Hepatocyte (in vitro differentiated cells): ENCODE results near the gene GABRB2. TPM values are rescaled to one million over a fixed set of nuclear protein-coding genes. Genes with fewer than 3 reads are reported as not detected.

Experiments
- DNase-seq: peaks from one replicate; pipeline ENCODE4 v3.0.0-alpha.2; 2016; ENCODE audit warnings: low spot score
- H2AFZ ChIP-seq: fragments of 200-600 bp; sonication (generic); 2 replicates; pipeline ENCODE4 v1.6.0; 2016; ENCODE audit warnings: antibody characterized with exemption, mild to moderate bottlenecking
- H3K27ac ChIP-seq: fragments of 200-600 bp; sonication (generic); 2 replicates; pipeline ENCODE4 v1.5.1; 2016; ENCODE audit warnings: mild to moderate bottlenecking
- H3K27me3 ChIP-seq: fragments of 200-600 bp; sonication (generic); 2 replicates; pipeline ENCODE4 v1.6.1; 2016
- H3K36me3 ChIP-seq: fragments of 200-600 bp; sonication (generic); replicated peaks from 2 replicates; pipeline ENCODE4 v1.5.1; 2016; ENCODE audit warnings: low read depth; ENCODE audit not compliant: insufficient read depth
- H3K4me1 ChIP-seq: fragments of 200-600 bp; sonication (generic); 2 replicates; pipeline ENCODE4 v1.5.1; 2016; ENCODE audit warnings: mild to moderate bottlenecking, moderate library complexity; ENCODE audit not compliant: insufficient read depth
- H3K4me2 ChIP-seq: fragments of 200-600 bp; sonication (generic); 2 replicates; pipeline ENCODE4 v1.6.0; 2016
- H3K4me3 ChIP-seq: fragments of 200-600 bp; sonication (generic); 2 replicates; pipeline ENCODE4 v1.5.1; 2016; ENCODE audit warnings: mild to moderate bottlenecking
- H3K79me2 ChIP-seq: fragments of 200-600 bp; sonication (generic); 2 replicates; pipeline ENCODE4 v1.6.0; 2017; ENCODE audit warnings: mild to moderate bottlenecking
- H3K9me2 ChIP-seq: fragments of 200-600 bp; sonication (generic); replicated peaks from 2 replicates; pipeline ENCODE4 v1.6.0; 2017; ENCODE audit warnings: mild to moderate bottlenecking; ENCODE audit not compliant: insufficient read depth
- H3K9me3 ChIP-seq: fragments of 200-600 bp; sonication (generic); 2 replicates; pipeline ENCODE4 v1.5.1; 2016; ENCODE audit warnings: low read depth, mild to moderate bottlenecking
- H4K20me1 ChIP-seq: fragments of 200-600 bp; sonication (generic); 2 replicates; pipeline ENCODE4 v1.6.0; 2016; ENCODE audit warnings: mild to moderate bottlenecking; ENCODE audit not compliant: insufficient read depth, poor library complexity, severe bottlenecking
- EZH2 ChIP-seq: fragments of 200-600 bp; sonication (generic); IDR thresholded peaks from 2 replicates; pipeline ENCODE4 v1.6.1; 2016; ENCODE audit warnings: antibody characterized with exemption, mild to moderate bottlenecking, borderline replicate concordance
- EZH2phosphoT487 ChIP-seq: fragments of 200-600 bp; sonication (generic); IDR thresholded peaks from one replicate; pipeline ENCODE4 v1.6.1; 2018; ENCODE audit warnings: antibody characterized with exemption, mild to moderate bottlenecking, low read depth, moderate library complexity; ENCODE audit not compliant: unreplicated experiment, severe bottlenecking
- WGBS: methylation state at CpG from one replicate; pipeline ENCODE4 v1.1.6; 2016; ENCODE audit warnings: low lambda C conversion rate; ENCODE audit errors: missing lambda C conversion rate; 5-methylcytosine and 5-hydroxymethylcytosine counted together
- polyA plus RNA-seq: library from polyadenylated mRNA; unstranded; fragments of >200 nt; fragmentation: Nextera tagmentation; extraction: Ambion mirVana; gene quantifications from 2 replicates; pipeline ENCODE4 v1.2.1, GENCODE V29; 2016
- total RNA-seq: library from RNA; depleted of rRNA; stranded (reverse); fragments of >200 nt; gene quantifications from 2 replicates; pipeline ENCODE4 v1.2.3, GENCODE V29; 2014
- TF ChIP-seq, protein P1 (sequence below): fragments of 200-600 bp; sonication (generic); IDR thresholded peaks from 2 replicates; pipeline ENCODE4 v1.5.1; 2016; ENCODE audit warnings: antibody characterized with exemption, mild to moderate bottlenecking; ENCODE audit not compliant: poor library complexity

The GABRB2 gene
- total and polyA plus RNA-seq, 2 experiments from 2014 or later: 0.16 to 0.53 TPM

- no peaks in the 10 kb centered on the region for H3K9me2 ChIP-seq
- peaks cover 55% of the 10 kb centered on the region for H3K27me3 ChIP-seq
- H4K20me1 ChIP-seq: no peaks in the 10 kb centered on the region
- peak overlapping the region; percentile 86 for H3K4me2 ChIP-seq
- no peak overlapping the region for H3K4me3 ChIP-seq
- H3K79me2 ChIP-seq: no peaks in the 10 kb centered on the region
- no peak for DNase-seq
- H3K9me3 ChIP-seq: no peaks in the 10 kb centered on the region
- WGBS: 19% methylated on average over 8 of the region's 8 CpGs
- no peak for TF ChIP-seq EZH2
- TF ChIP-seq EZH2phosphoT487: no peak
- TF ChIP-seq, protein P1, sequence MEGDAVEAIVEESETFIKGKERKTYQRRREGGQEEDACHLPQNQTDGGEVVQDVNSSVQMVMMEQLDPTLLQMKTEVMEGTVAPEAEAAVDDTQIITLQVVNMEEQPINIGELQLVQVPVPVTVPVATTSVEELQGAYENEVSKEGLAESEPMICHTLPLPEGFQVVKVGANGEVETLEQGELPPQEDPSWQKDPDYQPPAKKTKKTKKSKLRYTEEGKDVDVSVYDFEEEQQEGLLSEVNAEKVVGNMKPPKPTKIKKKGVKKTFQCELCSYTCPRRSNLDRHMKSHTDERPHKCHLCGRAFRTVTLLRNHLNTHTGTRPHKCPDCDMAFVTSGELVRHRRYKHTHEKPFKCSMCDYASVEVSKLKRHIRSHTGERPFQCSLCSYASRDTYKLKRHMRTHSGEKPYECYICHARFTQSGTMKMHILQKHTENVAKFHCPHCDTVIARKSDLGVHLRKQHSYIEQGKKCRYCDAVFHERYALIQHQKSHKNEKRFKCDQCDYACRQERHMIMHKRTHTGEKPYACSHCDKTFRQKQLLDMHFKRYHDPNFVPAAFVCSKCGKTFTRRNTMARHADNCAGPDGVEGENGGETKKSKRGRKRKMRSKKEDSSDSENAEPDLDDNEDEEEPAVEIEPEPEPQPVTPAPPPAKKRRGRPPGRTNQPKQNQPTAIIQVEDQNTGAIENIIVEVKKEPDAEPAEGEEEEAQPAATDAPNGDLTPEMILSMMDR: no peak
- H2AFZ ChIP-seq: no peak overlapping the region
- H3K4me1 ChIP-seq: peaks cover 12% of the 10 kb centered on the region
- H3K27ac ChIP-seq: no peak overlapping the region
- no peaks in the 10 kb centered on the region for H3K36me3 ChIP-seq
These were observed 1.0 kb downstream of the GABRB2 start for GRCh38 chr5:161545344-161546094.

DNA sequence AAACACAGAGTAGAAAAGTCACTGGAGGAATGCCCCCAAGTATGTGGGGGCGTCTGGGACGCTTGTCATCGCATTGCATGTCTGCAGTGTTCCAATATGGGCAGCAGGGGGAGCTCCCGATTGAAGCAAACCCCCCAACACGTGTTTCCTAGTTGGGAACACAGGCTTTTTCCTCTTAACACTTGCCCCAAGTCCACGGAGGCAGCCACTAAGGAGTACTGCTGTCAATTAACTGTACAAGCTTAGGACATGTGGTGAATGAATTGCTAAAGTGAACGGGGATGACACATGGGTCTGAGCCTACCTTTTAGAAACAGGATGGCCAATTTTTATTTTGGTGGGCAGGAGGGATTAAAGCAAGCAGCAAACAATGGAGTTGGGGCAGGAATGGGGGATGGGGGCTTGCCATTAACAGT lies 2.2 kb downstream of the GABRB2 start:
- TF ChIP-seq EZH2: no peak
- TF ChIP-seq, protein P1: peak; percentile 81
- DNase-seq: peak; percentile 78
- H3K4me2 ChIP-seq: no peak overlapping the region

DNA sequence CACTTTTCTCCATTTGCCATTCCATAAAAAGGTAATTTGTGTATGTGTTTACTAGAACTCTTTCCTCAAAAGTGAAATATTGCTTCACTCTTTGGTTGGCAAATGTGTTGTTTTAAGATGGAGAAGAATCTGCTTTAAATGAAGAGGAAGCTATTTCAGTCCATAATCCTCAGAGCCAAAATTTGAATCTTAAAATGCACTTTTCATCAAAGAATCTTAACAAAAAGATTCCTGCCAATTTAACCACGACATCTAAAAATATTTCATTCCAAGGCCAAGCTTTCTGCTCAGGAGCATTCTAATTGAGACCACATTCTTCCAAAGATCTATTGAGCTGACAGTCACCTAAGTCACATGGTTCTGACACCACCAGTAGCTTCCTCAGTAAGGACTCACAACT lies 7.5 kb downstream of the GABRB2 start:
- H3K9me2 ChIP-seq: no peaks in the 10 kb centered on the region
- H3K4me3 ChIP-seq: no peak overlapping the region
- H3K79me2 ChIP-seq: no peaks in the 10 kb centered on the region
- H3K9me3 ChIP-seq: no peaks in the 10 kb centered on the region
- no peak for TF ChIP-seq EZH2phosphoT487
- TF ChIP-seq, protein P1: no peak
- TF ChIP-seq EZH2: no peak
- H3K4me2 ChIP-seq: no peak overlapping the region
- H3K36me3 ChIP-seq: no peaks in the 10 kb centered on the region
- no peak for DNase-seq
- H3K4me1 ChIP-seq: no peaks in the 10 kb centered on the region
- no peaks in the 10 kb centered on the region for H4K20me1 ChIP-seq
- H3K27me3 ChIP-seq: peaks cover 7% of the 10 kb centered on the region
- H2AFZ ChIP-seq: no peak overlapping the region
- H3K27ac ChIP-seq: no peak overlapping the region
- 67% methylated on average over 1 of the region's 1 CpG for WGBS

More for the DNA sequence above, 2.2 kb downstream of the GABRB2 start:
- Histone ChIP-seq H3K9me2 (no peaks in the 10 kb centered on the region), H3K27me3 (peaks cover 44% of the 10 kb centered on the region), H3K27ac (no peak overlapping the region), H3K4me1 (peaks cover 12% of the 10 kb centered on the region), H3K36me3 (no peaks in the 10 kb centered on the region), H2AFZ (no peak overlapping the region), H3K4me3 (no peak overlapping the region), H3K79me2 (no peaks in the 10 kb centered on the region), H4K20me1 (no peaks in the 10 kb centered on the region), H3K9me3 (no peaks in the 10 kb centered on the region)
- WGBS: 2% methylated on average over 7 of the region's 7 CpGs
